ENCODE measurements around the gene TFCP2L1. TPM values are rescaled to one million over a fixed set of nuclear protein-coding genes. Genes with fewer than 3 reads are reported as not detected.

TFCP2L1 gene
- total RNA-seq, 1 experiment from 2014 or later = 29.8 TPM

GRCh38 chr2:121246704-121247255 is 38.2 kb downstream of the TFCP2L1 start:
- intact Hi-C loops (cut with micrococcal nuclease; ENCODE audit: unreplicated experiment) = no loop called here
- Mint-ChIP-seq H3K27ac (ENCODE audit: unreplicated experiment) (no peak overlapping the region), H3K4me3 (ENCODE audit: low read depth, unreplicated experiment) (no peak overlapping the region), H3K36me3 (ENCODE audit: insufficient read depth, unreplicated experiment) (peaks cover 20% of the 10 kb centered on the region), H3K4me1 (ENCODE audit: low read depth, unreplicated experiment) (peaks cover 6% of the 10 kb centered on the region), H3K27me3 (ENCODE audit: unreplicated experiment) (no peaks in the 10 kb centered on the region), H3K9me3 (ENCODE audit: low read depth, unreplicated experiment) (no peaks in the 10 kb centered on the region)
- no TSS peak for BruUV-seq (replicated peaks)
- TF ChIP-seq, protein P1, sequence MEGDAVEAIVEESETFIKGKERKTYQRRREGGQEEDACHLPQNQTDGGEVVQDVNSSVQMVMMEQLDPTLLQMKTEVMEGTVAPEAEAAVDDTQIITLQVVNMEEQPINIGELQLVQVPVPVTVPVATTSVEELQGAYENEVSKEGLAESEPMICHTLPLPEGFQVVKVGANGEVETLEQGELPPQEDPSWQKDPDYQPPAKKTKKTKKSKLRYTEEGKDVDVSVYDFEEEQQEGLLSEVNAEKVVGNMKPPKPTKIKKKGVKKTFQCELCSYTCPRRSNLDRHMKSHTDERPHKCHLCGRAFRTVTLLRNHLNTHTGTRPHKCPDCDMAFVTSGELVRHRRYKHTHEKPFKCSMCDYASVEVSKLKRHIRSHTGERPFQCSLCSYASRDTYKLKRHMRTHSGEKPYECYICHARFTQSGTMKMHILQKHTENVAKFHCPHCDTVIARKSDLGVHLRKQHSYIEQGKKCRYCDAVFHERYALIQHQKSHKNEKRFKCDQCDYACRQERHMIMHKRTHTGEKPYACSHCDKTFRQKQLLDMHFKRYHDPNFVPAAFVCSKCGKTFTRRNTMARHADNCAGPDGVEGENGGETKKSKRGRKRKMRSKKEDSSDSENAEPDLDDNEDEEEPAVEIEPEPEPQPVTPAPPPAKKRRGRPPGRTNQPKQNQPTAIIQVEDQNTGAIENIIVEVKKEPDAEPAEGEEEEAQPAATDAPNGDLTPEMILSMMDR (IDR thresholded peaks at IDR 0.05; ENCODE audit: unreplicated experiment) = no peak
- CTCF ChIA-PET = no interaction called here
- DNase-seq = no peak

GRCh38 chr2:121245913-121246312 is 39.1 kb downstream of the TFCP2L1 start:
- CTCF ChIA-PET = no interaction called here
- Mint-ChIP-seq H3K36me3 (ENCODE audit: insufficient read depth, unreplicated experiment) (peaks cover 20% of the 10 kb centered on the region), H3K27me3 (ENCODE audit: unreplicated experiment) (no peaks in the 10 kb centered on the region), H3K4me3 (ENCODE audit: low read depth, unreplicated experiment) (no peak overlapping the region), H3K27ac (ENCODE audit: unreplicated experiment) (no peak overlapping the region), H3K9me3 (ENCODE audit: low read depth, unreplicated experiment) (no peaks in the 10 kb centered on the region), H3K4me1 (ENCODE audit: low read depth, unreplicated experiment) (peaks cover 6% of the 10 kb centered on the region)
- intact Hi-C loops (cut with micrococcal nuclease; ENCODE audit: unreplicated experiment) = no loop called here
- no peak for DNase-seq
- TF ChIP-seq, protein P1 (IDR thresholded peaks at IDR 0.05; ENCODE audit: unreplicated experiment) = no peak
- BruUV-seq (replicated peaks) = no TSS peak

DNA sequence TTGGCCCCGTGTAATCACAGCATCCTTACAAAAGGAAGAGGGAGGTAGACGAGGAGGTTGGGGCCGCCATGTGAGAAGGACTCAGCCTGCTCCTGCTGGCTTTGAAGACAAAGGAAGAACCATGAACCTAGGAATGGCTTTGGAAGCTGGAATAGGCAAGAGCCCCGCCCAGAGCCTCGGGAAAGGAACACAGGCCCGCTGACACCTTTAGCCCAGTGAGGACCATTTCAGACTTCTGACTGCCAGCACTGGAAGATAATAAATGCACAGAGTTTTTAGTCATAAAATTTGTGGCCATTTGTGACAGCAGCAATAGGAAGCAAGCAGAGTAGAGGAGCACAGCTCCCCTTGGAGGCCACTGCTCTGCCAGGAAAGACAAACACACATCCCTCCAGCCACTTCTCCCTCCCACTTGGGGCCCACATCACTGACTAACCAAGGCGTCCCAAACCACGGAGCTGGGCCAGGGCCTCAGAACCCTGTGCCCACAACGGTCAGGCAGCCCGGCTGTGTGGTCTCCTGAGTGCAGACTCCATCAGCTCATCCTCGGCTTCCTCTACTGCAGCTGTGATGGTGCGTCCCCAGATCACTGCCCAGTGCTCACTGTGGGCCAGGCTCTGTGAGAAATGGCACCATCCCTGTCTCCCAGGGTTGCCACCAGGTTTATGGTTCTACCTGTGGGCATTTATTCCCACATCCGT is 39.7 kb downstream of the TFCP2L1 start:
- H3K9me3 Mint-ChIP-seq (ENCODE audit: low read depth, unreplicated experiment) = no peaks in the 10 kb centered on the region
- no peaks in the 10 kb centered on the region for H3K27me3 Mint-ChIP-seq (ENCODE audit: unreplicated experiment)
- no peak overlapping the region for H3K4me3 Mint-ChIP-seq (ENCODE audit: low read depth, unreplicated experiment)
- no peak for DNase-seq
- intact Hi-C loops (cut with micrococcal nuclease; ENCODE audit: unreplicated experiment) = no loop called here
- no TSS peak for BruUV-seq (replicated peaks)
- CTCF ChIA-PET = no interaction called here
- TF ChIP-seq, protein P1 (IDR thresholded peaks at IDR 0.05; ENCODE audit: unreplicated experiment) = no peak
- peaks cover 6% of the 10 kb centered on the region for H3K4me1 Mint-ChIP-seq (ENCODE audit: low read depth, unreplicated experiment)
- no peak overlapping the region for H3K27ac Mint-ChIP-seq (ENCODE audit: unreplicated experiment)
- H3K36me3 Mint-ChIP-seq (ENCODE audit: insufficient read depth, unreplicated experiment) = peaks cover 20% of the 10 kb centered on the region

DNA sequence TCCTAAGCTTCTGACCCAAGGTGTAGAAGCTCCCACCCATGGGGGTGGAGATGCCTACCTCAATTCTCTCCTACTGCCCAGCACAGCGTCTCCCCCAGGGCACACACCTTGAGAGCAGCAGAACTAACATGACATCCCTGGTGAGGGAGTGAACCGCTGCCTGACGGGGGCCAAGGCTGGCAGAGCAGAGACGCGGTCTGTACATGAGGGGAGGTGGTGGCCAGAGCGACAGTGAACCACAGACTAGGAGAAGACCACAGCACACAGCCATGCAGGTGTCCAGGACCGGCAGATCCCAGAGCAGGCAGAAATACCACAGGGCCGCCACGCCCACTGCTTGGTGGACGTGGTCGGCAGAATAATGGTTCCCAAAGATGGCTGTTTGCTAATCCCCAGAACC is 40.4 kb downstream of the TFCP2L1 start:
- no peaks in the 10 kb centered on the region for H3K27me3 Mint-ChIP-seq (ENCODE audit: unreplicated experiment)
- H3K27ac Mint-ChIP-seq (ENCODE audit: unreplicated experiment) = no peak overlapping the region
- no peaks in the 10 kb centered on the region for H3K9me3 Mint-ChIP-seq (ENCODE audit: low read depth, unreplicated experiment)
- intact Hi-C loops (cut with micrococcal nuclease; ENCODE audit: unreplicated experiment) = no loop called here
- CTCF ChIA-PET = no interaction called here
- DNase-seq = no peak
- peaks cover 3% of the 10 kb centered on the region for H3K4me1 Mint-ChIP-seq (ENCODE audit: low read depth, unreplicated experiment)
- no TSS peak for BruUV-seq (replicated peaks)
- TF ChIP-seq, protein P1 (IDR thresholded peaks at IDR 0.05; ENCODE audit: unreplicated experiment) = no peak
- peaks cover 20% of the 10 kb centered on the region for H3K36me3 Mint-ChIP-seq (ENCODE audit: insufficient read depth, unreplicated experiment)
- no peak overlapping the region for H3K4me3 Mint-ChIP-seq (ENCODE audit: low read depth, unreplicated experiment)

Measured in Calu3 (cell line).